Mesenteric fat pad (tissue), 1 donor: ENCODE data around the gene UGT2B28. TPM values are rescaled to one million over a fixed set of nuclear protein-coding genes. Genes with fewer than 3 reads are reported as not detected.
"Not testable (repeated sequence)": the region's sequence is repeated elsewhere in the genome, so short reads cannot be mapped to it uniquely, and the experiment has no call there.

ENCODE experiments used
- DNase-seq: peaks from one replicate; pipeline ENCODE4 v3.0.0-alpha.2; 2020; ENCODE audit warnings: low spot score
- long read RNA-seq: library from polyadenylated mRNA; unstranded; transcript quantifications from one replicate; pipeline ENCODE4 v2.0.0, GENCODE V29; 2020
- total RNA-seq: library from RNA; stranded (reverse); fragmentation: NEBNext Ultra II Directional; extraction: Animal tissue kit (Norgen Biotek cat#: 25700); gene quantifications from one replicate; pipeline ENCODE4 v1.2.1, GENCODE V29; 2021
- donor health status: DM: yes; HTN: yes; CAD: no.

Gene UGT2B28
- not detected for total RNA-seq
- long read RNA-seq: 0 reads

DNA sequence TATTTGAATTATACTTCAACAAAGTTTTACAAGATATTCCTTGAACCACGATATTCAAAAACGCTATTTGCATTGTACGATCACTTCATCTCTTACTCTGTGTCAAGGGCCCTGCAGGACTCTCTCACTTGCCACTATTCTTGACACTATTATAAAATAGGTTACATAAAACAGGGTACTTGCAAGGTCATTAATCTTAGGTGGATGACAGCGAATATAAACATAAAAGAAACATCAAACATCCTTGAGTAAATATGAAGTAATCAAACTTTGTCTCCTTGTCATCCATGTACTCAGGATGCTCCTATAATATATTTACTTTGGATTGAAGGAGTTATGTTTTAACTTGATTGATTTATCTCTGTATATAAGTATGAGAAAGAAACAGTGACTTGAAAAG, at the start of gene UGT2B28:
Gene UGT2B28 (plus strand): TSS at position 395 of the 400 bp plus-strand sequence. CDS start 26 bp downstream, outside the sequence.
- not testable (repeated sequence) for DNase-seq

DNA sequence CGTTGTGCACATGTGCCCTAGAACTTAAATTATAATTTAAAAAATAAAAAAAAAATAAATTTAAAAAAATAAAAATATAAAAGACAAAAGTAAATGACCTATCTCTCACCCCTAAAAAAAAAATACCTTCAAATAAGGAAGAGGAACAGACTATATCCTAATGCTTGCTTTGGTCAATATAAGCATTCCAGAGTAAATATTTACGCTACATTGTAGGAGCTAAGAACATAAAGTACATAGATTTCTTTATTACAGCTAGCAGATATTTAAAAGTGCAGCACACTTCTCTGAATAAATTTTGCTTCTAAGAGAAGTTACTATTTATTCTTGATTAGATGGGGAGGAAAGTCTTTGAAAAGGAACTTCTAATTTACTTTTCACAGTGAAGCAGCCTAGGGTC, 41.2 kb upstream of the UGT2B28 start:
- no peak for DNase-seq

DNA sequence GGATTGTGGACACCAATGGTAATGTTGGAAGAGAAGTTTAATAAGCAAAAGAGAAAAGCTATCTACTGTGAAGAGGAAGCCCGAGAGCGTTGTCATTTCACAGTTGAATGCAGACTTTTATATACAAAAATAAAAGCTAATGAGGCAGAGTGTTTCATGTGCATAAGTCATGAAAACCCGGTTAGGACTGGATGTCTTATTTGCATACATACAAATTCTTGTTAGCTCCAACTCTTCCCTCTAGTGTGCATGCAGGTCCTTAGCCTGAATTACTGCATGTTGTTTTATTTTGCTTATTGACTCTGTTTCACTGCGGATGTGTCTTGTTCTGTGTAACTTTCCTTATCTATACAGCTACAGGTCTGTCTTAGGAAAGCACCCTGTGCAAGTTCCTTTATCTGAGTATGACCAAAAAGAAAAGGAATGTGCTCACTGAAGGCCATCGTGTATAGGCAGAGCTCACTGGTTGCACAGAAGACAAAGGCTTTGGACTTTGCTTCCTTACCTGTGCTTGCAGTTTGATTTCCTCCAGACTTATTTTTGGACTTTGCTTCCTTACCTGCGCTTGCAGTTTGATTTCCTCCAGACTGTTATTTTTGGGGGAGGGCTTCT, 40.6 kb upstream of the UGT2B28 start:
- DNase-seq: no peak

DNA sequence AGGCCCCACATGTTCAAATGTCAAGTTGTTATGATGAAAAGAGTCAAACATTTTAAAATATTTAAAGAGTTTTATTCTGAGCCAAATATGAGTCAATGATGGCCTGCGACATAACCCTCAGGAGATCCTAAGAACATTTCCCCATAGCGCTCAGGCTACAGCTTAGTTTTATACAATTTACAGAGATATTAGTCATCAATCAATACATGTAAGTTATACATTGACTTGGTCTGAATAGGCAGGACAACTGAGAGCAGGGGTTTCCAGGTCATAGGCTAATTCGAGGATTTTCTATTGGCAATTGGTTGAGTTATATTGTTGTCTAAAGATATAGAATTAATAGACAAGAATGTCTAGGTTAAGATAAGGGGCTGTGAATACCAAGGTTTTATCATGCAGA, 39.5 kb upstream of the UGT2B28 start:
- not testable (repeated sequence) for DNase-seq

DNA sequence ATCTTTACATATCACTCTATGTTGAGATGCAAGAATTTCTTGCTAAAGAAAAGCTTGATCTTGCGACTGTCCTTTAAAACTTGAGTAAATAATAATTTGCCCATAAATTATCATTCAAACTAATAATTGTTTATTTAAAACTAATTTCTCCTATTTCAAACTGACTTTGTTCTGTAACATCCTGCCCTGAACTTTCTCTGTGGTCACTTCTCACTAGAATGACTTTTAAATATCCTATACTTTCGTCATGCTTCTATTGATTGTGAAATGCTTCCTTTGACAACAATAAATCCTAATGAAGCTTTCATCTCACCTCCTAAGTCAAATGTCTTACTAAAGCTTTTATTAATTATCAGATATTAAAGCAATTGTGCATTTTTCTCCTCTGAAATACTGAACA, 38.5 kb upstream of the UGT2B28 start:
- DNase-seq: not testable (repeated sequence)

DNA sequence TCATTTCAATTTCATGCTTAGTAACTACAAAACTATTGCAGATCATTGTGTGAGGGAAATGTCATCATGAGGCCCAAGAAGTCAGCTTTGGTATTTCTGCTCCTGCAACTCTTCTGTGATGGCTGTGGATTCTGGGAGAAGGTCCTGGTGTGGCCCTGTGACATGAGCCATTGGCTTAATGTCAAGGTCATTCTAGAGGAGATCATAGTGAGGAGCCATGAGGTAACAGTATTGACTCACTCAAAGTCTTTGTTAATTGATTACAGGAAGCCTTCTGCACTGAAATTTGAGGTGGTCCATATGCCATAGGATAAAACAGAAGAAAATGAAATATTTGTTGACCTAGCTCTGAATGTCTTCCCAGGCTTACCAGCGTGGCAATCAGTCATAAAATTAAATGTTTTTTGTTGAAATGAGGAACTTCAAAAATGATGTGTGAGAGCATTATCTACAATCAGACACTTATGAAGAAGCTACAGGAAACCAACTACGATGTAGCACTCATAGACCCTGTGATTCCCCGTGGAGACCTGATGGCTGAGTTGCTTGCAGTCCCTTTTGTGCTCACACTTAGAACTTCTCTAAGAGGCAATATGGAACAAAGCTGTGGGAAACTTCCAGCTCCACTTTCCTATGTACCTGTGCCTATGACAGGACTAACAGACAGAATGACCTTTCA, 37.6 kb upstream of the UGT2B28 start:
- DNase-seq: not testable (repeated sequence)

DNA sequence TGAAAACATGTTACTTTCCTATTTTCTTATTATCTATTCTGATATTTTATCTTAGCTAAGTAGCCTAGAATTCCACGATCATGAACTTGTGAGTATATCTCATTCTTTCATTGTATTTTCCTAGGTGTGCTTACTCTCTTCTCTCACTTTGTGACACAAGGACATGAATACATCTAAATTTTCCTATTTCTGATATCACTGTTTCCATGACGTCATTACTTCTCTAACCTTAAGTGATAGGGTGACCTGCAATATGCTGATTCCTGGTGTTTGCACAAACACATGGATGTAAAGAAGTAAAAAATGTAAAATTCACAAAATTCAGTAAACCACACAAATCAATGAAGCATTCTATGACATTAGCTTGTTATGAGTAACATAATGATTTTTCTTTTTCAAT, 29.4 kb upstream of the UGT2B28 start:
- DNase-seq: not testable (repeated sequence)

DNA sequence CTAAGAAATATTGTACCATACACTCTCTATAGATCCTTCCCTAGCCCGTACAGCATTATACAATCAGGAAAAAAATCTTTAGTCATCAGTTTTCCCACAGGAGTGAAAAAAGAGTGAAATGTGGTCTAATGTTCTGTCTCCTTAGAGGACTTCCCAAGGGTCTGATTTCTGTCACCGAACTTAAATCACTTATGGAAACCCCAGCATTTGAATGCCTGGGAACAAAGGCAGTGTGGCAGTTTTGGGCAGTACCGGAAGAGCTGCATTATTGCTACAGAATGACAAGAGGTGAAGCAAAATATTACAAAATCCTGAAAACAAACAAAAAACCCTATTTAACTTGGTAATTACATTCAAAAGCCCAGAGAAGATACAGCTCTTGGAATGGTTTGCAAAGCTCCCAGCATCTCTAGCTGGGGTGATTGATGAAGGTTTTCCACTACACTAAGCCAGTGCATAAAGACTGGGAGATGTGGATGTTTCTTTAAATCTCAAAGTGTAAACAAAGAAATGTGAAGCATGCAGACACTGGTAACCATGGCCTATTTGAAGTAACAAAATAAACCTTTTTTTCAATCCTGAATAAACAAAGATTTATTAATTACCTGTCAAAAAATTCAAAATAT, 27.0 kb upstream of the UGT2B28 start:
- DNase-seq: not testable (repeated sequence)

DNA sequence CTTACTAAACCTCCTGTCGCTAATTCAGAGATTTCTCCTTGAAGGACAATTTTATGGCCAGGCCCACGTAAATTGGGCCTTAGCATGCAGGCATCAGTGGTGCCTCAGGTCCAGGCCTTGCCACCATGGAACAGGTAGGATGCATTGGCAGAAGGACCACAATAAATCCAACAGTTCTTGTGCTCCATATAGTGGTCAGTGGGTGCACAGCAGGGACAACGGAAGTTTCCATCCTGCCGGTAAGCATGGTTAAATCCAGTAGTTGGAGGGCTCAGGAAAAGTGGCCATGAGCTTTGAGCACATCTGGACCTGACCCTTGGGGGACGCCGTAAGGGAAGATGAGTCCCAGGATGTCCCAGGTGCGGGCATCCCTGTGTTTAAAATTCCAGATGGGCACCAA, 11.7 kb upstream of the UGT2B28 start:
- not testable (repeated sequence) for DNase-seq

DNA sequence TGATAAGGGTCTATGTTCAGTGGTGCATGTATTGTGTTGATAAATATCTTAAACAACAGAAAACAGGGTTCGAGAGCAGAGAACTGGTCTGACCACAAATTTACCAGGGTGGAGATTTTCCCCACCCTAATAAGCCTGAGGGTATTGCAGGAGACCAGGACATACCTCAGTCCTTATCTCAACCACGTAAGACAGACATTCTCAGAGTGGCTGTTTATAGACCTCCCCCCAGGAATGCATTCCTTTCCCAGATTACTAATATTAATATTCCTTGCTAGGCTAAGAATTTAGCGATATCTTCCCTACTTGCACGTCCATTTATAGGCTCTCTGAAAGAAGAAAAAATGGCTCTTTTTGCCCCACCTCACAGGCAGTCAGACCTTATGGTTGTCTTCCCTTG, 16.1 kb downstream of the UGT2B28 start:
- not testable (repeated sequence) for DNase-seq

DNA sequence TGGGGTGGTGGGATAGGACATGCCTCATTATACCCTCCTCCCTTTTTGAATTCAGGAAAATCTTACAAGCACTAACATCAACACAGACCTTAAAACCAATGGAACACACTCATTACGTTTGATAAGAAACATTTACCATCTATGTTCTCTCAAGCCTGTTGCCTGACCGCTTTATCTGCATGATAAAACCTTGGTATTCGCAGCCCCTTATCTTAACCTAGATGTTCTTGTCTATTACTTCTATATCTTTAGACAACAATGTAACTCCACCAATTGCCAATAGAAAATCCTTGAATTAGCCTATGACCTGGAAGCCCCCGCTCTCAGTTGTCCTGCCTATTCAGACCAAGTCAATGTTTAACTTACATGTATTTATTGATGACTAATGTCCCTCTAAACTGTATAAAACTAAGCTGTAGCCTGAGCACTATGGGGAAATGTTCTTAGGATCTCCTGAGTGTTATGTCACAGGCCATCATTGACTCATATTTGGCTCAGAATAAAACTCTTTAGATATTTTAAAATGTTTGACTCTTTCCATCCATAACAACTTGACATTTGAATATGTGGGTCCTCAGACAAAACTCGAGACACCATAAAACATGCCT, 28.3 kb downstream of the UGT2B28 start:
- DNase-seq: not testable (repeated sequence)

DNA sequence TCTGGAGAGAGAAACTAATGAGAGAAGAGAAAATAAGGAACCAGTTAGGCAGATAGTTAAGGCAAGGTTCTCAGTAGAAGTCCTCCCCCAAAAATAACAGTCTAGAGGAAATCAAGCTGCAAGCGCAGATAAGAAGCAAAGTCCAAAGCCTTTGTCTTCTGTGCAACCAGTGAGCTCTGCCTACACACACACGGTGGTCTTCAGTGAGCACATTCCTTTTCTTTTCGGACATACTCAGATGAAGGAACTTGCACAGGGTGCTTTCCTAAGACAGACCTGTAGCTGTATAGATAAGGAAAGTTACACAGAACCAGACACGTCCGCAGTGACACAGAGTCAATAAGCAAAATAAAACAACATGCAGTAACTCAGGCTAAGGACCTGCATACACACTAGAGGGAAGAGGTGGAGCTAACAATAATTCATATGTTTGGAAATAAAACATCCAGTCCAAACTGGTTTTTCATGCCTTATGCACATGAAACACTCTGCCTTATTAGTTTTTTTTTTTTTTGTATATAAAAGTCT, 29.3 kb downstream of the UGT2B28 start:
- not testable (repeated sequence) for DNase-seq

DNA sequence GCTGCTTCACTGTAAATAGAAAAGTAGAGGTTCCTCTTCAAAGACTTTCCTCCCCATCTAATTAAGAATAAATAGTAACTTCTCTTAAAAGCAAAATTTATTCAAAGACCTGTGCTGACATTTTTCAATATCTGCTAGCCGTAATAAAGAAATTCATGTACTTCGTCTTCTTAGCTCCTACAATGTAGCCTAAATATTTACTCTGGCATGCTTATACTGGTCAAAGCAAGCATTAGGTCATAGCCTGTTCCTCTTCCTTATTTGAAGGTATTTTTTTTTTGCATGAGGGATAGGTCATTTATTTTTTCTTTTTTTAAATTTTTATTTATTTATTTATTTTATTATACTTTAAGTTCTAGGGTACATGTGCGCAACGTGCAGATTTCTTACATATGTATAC, 30.0 kb downstream of the UGT2B28 start:
- DNase-seq: not testable (repeated sequence)

DNA sequence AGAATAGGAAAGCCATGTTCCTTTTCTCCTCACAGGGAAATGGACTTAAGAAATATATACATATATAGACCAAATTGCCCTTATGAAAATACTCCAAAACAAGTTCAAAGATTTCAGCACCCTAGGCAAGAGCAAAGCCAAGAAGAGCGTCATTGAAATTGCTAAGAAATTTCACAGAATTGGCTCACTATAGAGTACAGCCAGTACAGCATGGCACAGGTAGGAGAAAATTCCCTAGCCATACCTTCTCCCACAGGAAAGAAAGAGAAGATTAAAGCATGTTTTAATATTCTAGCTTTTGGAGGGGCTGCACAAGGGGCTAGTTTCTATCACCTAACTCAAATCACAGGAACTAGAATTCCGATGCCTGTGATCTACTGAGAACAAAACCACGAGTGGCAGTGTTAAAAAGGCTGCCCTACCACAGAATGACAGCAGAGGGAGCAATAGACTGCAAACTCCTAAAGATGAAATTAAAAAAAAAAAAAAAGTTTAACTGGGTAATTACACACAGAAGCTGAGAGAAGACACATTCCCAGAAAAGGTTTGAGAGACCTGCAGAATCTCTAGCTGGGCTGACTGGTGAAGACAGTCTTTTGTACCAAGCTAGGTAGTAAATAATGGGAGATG, 37.5 kb downstream of the UGT2B28 start:
- DNase-seq: not testable (repeated sequence)

DNA sequence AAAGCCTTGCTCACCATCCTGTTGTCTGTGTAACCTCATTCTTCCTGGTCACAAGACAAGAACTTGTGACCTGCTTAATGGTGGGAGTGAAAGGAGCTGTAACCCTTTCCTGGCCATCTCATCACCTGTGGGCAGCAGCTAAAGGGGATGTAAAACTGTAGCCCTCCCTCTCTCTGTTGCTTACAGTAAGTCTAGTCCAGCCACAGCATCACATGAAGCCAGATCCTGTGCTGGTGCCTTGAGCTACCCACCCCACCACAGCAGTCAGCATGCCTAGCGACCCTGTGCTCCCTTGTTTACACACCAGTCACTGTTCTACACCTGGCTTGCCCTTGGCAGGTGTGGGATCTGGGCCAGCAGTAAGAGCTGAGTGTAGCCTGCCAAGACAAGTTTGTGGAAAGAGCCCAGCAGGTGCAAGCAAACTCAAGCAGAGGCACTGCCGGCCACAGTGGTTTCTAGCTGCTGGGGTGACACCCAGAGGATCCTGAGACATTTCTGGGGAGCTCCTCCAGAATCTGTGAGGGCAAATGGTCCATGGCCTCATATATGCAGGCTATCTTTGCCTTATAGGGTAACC, 41.0 kb downstream of the UGT2B28 start:
- no peak for DNase-seq

DNA sequence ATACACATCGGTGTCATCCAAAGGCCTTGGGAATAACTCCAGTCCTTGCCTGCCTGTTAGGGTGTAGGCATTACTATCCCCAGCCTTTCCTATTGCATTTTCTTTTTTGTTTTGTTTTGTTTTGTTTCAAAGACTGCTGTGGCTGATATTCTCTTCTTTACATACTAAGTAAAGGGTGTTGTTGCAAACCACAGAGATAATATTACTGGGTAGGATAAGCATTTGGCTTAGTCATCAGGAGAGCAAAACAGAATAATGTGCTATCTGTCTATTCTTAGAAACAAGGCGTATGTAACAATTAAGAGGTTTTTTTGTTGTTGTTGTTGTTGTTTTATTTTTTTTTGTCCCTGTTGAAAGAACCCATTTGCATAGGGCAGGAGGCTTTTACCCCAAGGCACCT, 41.8 kb downstream of the UGT2B28 start:
- no peak for DNase-seq

DNA sequence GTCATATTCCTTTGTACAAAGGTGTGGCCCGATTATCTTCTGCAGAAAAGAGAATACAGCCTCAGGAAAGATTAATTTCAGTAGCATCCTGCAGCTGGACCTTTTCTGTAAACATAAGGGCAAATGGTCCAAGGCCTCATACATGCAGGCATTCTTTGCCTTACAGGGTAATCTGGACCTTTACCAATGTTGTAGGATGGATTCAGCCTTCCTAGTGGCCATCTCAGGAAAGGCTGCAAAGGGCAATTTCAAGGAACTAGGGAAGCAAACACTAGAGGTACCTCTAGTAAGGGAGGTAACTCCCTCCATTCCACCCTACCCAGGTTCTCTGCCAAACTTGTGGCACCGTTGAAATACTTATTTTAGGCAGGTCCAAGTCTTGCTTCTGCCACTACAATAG, 43.0 kb downstream of the UGT2B28 start:
- DNase-seq: no peak

DNA sequence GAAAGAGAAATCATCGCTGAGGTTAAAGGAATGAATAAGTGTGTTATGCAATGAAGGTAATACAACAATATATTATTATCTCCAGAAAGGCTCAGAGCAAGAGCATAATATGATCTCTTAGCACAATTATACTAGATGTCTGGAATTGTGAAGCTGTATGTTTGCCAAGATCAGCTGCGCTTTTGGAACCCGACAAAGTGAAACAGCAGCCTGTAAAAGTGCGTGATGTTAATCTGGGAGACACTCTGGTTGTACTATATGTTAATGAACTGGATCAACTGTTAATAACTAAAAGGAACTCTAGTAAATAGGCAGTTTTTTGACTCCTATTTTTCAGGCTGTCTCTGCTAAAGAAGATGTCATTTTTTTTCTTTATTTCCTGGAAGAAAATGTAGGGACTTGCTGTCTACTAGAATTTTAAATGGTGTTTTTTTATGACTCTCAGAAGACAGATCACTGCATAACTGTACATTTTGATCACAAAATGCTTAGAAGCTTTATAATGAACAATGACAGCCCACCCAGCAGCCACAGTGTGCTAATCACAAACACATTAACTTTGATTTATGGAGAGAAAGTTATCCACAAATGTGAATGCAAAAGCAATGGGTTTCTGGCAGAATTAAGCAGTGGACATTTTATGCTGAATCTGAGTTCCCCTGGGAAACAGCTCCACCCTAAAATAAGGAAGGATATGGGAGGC, 50.2 kb downstream of the UGT2B28 start:
- DNase-seq: no peak

DNA sequence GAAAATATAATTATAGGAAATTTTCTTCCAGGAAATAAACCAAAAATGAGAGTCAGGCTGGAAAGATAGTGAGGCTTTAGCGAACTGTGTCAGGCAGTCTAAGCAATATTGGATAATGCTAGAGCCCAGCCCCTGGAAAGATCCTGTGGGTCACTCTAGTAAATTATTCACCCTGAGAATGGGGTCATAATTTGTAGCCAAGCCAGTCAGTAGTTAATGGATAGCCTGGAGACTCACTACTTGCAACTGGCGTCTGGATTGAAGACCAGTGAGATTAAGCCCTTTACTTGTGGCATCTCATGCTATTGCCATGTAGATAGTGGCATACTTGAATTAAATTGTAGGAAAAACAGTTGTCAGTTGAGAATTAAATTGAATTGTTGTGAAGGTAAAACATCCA, 51.0 kb downstream of the UGT2B28 start:
- not testable (repeated sequence) for DNase-seq

DNA sequence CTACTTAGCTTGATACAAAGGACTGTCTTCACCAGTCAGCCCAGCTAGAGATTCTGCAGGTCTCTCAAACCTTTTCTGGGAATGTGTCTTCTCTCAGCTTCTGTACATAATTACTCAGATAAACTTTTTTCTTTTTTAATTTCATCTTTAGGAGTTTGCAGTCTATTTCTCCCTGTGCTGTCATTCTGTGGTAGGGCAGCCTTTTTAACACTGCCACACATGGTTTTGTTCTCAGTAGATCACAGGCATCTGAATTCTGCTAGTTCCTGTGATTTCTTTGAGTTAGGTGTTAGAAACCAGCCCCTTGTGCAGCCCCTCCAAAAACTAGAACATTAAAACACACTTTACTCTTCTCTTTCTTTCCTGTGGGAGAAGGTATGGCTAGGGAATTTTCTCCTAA, 55.2 kb downstream of the UGT2B28 start:
- DNase-seq: not testable (repeated sequence)
